Measurements from ENCODE around the gene SMAD1.

Gene SMAD1

DNA sequence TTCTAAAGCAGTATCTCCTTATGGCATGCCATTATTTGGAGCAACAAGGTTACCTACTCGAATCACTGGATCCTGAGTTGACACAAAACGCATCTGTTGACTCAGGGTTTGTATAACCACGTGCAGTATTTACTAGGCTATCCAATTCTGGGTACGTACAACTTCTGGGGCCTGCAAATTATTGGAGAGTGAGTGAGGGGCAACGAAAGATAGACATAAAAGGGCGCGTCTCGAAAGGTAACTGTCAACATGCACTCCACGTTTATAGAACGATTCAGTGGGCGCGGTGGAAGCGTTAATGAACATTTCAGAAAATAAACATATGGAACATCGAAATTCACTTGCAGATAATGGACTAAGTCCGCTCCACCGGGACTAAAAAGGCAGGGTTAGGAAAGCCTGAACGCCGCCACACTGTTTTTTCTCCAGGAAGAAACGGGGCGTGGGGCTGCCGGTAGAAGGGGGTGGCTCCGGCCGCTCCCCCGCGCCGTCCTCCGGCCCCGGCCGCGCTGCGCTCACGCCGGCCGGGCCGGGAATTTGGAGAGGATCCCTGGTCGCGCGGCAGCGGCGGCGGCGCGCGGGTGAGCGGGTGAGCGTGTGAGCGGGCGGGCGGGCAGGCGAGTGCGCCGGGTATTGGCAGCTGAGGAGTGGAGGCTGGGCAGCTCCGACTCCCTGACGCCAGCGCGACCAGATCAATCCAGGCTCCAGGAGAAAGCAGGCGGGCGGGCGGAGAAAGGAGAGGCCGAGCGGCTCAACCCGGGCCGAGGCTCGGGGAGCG, at the start of gene SMAD1:
TSS of gene SMAD1 (plus strand) at position 690 of the 778 bp plus-strand sequence. CDS start 32,761 bp downstream, outside the sequence.
- Histone ChIP-seq H3K27me3 (ENCODE audit: control insufficient read depth in 1 of 2, insufficient read depth in 2 of 2, low read length in 2 of 2) (no peaks in the 10 kb centered on the region), H3K27ac (ENCODE audit: low read depth, low read length) (peak within 1 kb of the TSS; percentile 90), H3K36me3 (ENCODE audit: insufficient read depth, low read length) (no peaks in the 10 kb centered on the region), H3K4me1 (ENCODE audit: insufficient read depth, low read length) (peaks cover 16% of the 10 kb centered on the region), H3K9me3 (ENCODE audit: low read length) (no peaks in the 10 kb centered on the region), H3K9ac (ENCODE audit: low read length) (peak within 1 kb of the TSS; percentile 83), H3K4me3 (ENCODE audit: low read depth in 1 of 2, low read length in 2 of 2) (peak within 1 kb of the TSS; percentile 87 to 95)

DNA sequence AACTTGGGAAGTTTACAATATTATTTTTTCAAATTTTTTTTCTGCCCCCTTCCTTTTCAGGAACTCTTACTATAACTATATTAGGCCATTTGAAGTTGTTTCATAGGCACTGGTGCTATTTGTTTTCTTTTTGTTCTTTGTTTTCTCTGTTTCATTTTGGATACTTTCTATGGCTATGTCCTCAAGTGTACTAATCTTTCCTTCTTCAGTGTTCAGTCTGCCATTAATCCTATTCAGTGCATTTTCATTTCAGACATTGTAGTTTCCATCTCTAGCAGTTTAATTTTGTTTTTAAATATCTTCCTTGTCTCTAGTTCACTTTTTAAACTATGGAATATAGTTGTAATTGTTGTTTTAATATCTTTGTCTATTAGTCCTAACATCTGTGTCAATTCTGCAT, 48.0 kb upstream of the SMAD1 start:
- Histone ChIP-seq H3K9ac (ENCODE audit: low read length) (no peak overlapping the region), H3K27ac (ENCODE audit: low read depth, low read length) (no peak overlapping the region), H3K4me3 (ENCODE audit: low read depth in 1 of 2, low read length in 2 of 2) (no peak overlapping the region), H3K36me3 (ENCODE audit: insufficient read depth, low read length) (no peaks in the 10 kb centered on the region), H3K9me3 (ENCODE audit: low read length) (no peaks in the 10 kb centered on the region), H3K27me3 (ENCODE audit: control insufficient read depth in 1 of 2, insufficient read depth in 2 of 2, low read length in 2 of 2) (no peaks in the 10 kb centered on the region), H3K4me1 (ENCODE audit: insufficient read depth, low read length) (peaks cover 7% of the 10 kb centered on the region)

DNA sequence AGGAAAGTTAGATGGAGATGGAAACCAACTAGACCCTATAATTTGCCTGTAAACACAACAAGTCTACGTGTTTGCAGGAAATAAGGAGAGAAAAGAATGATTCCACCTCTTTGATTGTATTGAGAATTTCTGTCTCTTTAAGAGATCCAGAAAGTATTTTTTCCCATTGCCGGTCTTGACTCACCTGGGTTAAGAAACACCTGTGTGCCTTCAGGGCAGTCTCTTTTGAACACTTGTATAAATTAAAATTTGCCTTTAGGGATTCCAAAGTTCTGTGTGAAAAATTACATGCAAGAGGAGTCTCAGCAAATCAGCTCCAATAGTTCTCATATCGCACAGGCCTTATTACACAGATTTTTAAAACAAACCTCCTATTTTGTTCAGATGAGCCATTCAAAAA, 46.0 kb upstream of the SMAD1 start:
- H3K27ac ChIP-seq (ENCODE audit: low read depth, low read length) = no peak overlapping the region
- no peaks in the 10 kb centered on the region for H3K27me3 ChIP-seq (ENCODE audit: control insufficient read depth in 1 of 2, insufficient read depth in 2 of 2, low read length in 2 of 2)
- H3K9ac ChIP-seq (ENCODE audit: low read length) = no peak overlapping the region
- no peaks in the 10 kb centered on the region for H3K9me3 ChIP-seq (ENCODE audit: low read length)
- no peaks in the 10 kb centered on the region for H3K36me3 ChIP-seq (ENCODE audit: insufficient read depth, low read length)
- no peak overlapping the region for H3K4me3 ChIP-seq (ENCODE audit: low read depth in 1 of 2, low read length in 2 of 2)
- peaks cover 7% of the 10 kb centered on the region for H3K4me1 ChIP-seq (ENCODE audit: insufficient read depth, low read length)

DNA sequence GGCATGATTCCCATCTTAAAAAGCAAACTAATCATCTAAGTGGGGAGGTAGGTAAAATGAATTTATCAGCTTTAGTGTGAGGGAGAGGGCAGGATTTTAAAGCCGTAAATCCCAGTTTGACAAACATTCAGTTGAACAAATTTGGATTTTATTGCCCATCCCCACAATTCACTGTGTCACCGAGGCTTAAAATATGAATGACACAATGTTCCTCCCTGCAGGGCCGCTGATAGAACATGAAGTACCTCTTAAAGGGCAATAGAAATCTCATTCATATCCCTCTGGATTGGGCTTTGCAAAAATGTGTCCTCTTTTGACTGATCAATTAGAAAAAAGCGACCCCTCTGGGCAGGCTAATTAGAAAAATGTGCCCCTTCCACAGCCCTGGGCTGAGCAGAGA, 45.5 kb upstream of the SMAD1 start:
- Histone ChIP-seq H3K4me1 (ENCODE audit: insufficient read depth, low read length) (peaks cover 7% of the 10 kb centered on the region), H3K9me3 (ENCODE audit: low read length) (no peaks in the 10 kb centered on the region), H3K4me3 (ENCODE audit: low read depth in 1 of 2, low read length in 2 of 2) (no peak overlapping the region), H3K27ac (ENCODE audit: low read depth, low read length) (no peak overlapping the region), H3K36me3 (ENCODE audit: insufficient read depth, low read length) (no peaks in the 10 kb centered on the region), H3K27me3 (ENCODE audit: control insufficient read depth in 1 of 2, insufficient read depth in 2 of 2, low read length in 2 of 2) (no peaks in the 10 kb centered on the region), H3K9ac (ENCODE audit: low read length) (no peak overlapping the region)

GRCh38 chr4:145436796-145437195, 44.9 kb upstream of the SMAD1 start:
- H3K27me3 ChIP-seq (ENCODE audit: control insufficient read depth in 1 of 2, insufficient read depth in 2 of 2, low read length in 2 of 2) = no peaks in the 10 kb centered on the region
- no peaks in the 10 kb centered on the region for H3K36me3 ChIP-seq (ENCODE audit: insufficient read depth, low read length)
- H3K9me3 ChIP-seq (ENCODE audit: low read length) = no peaks in the 10 kb centered on the region
- H3K4me1 ChIP-seq (ENCODE audit: insufficient read depth, low read length) = peaks cover 7% of the 10 kb centered on the region
- no peak overlapping the region for H3K4me3 ChIP-seq (ENCODE audit: low read depth in 1 of 2, low read length in 2 of 2)
- no peak overlapping the region for H3K27ac ChIP-seq (ENCODE audit: low read depth, low read length)
- no peak overlapping the region for H3K9ac ChIP-seq (ENCODE audit: low read length)

DNA sequence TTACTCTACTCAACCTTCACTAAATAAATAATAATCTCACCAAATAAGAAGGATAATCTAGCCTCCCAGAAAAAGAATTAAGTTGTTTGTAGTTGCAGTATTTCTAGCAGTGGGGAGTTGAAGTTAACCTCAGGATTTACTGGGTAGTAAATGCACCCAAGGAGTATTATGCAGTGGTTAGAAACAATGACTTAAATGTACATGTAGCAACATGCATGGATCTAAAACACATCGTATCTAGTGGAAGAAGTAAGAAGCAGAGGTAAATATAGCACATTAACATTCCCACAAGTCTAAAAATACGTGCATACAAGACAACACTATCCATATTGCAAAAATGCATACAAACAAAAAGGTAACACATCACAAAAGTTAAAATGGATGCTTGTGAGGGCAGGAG, 44.2 kb upstream of the SMAD1 start:
- H3K27ac ChIP-seq (ENCODE audit: low read depth, low read length) = no peak overlapping the region

GRCh38 chr4:145438298-145438697, 43.4 kb upstream of the SMAD1 start:
- Histone ChIP-seq H3K4me1 (ENCODE audit: insufficient read depth, low read length) (peaks cover 7% of the 10 kb centered on the region), H3K36me3 (ENCODE audit: insufficient read depth, low read length) (no peaks in the 10 kb centered on the region), H3K4me3 (ENCODE audit: low read depth in 1 of 2, low read length in 2 of 2) (no peak overlapping the region), H3K27ac (ENCODE audit: low read depth, low read length) (no peak overlapping the region), H3K9ac (ENCODE audit: low read length) (no peak overlapping the region), H3K9me3 (ENCODE audit: low read length) (no peaks in the 10 kb centered on the region), H3K27me3 (ENCODE audit: control insufficient read depth in 1 of 2, insufficient read depth in 2 of 2, low read length in 2 of 2) (no peaks in the 10 kb centered on the region)

More for the DNA sequence above, 44.2 kb upstream of the SMAD1 start:
- H3K4me3 ChIP-seq (ENCODE audit: low read depth in 1 of 2, low read length in 2 of 2) = no peak overlapping the region
- H3K9me3 ChIP-seq (ENCODE audit: low read length) = no peaks in the 10 kb centered on the region
- peaks cover 7% of the 10 kb centered on the region for H3K4me1 ChIP-seq (ENCODE audit: insufficient read depth, low read length)
- H3K9ac ChIP-seq (ENCODE audit: low read length) = no peak overlapping the region
- no peaks in the 10 kb centered on the region for H3K27me3 ChIP-seq (ENCODE audit: control insufficient read depth in 1 of 2, insufficient read depth in 2 of 2, low read length in 2 of 2)
- H3K36me3 ChIP-seq (ENCODE audit: insufficient read depth, low read length) = no peaks in the 10 kb centered on the region

GRCh38 chr4:145440292-145441007, 41.2 kb upstream of the SMAD1 start:
- no peak overlapping the region for H3K4me3 ChIP-seq (ENCODE audit: low read depth in 1 of 2, low read length in 2 of 2)
- no peak overlapping the region for H3K9ac ChIP-seq (ENCODE audit: low read length)
- H3K36me3 ChIP-seq (ENCODE audit: insufficient read depth, low read length) = no peaks in the 10 kb centered on the region
- no peak overlapping the region for H3K27ac ChIP-seq (ENCODE audit: low read depth, low read length)
- H3K27me3 ChIP-seq (ENCODE audit: control insufficient read depth in 1 of 2, insufficient read depth in 2 of 2, low read length in 2 of 2) = no peaks in the 10 kb centered on the region
- H3K9me3 ChIP-seq (ENCODE audit: low read length) = no peaks in the 10 kb centered on the region
- H3K4me1 ChIP-seq (ENCODE audit: insufficient read depth, low read length) = peaks cover 7% of the 10 kb centered on the region

DNA sequence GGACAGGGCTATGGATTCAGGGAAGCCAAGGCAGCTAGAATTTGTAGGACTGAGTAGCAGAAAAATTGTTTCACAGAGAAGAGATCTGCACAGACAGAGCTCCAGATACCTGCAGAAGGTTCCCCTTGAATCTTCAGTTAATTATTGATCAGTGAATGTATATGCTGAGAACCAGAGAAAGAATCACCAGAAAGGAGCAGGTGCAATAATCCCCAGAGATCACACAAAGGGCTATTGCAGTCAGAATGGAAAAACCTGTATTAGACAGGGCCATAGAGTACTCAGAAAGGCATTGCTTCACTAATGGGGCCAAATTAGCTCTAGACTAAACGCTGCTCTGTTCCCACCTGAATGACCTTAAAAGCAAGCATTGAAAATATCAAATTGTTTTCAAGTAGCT, 35.5 kb upstream of the SMAD1 start:
- Histone ChIP-seq H3K9ac (ENCODE audit: low read length) (no peak overlapping the region), H3K4me3 (ENCODE audit: low read depth in 1 of 2, low read length in 2 of 2) (no peak overlapping the region), H3K27ac (ENCODE audit: low read depth, low read length) (no peak overlapping the region), H3K9me3 (ENCODE audit: low read length) (no peaks in the 10 kb centered on the region), H3K27me3 (ENCODE audit: control insufficient read depth in 1 of 2, insufficient read depth in 2 of 2, low read length in 2 of 2) (no peaks in the 10 kb centered on the region), H3K36me3 (ENCODE audit: insufficient read depth, low read length) (no peaks in the 10 kb centered on the region), H3K4me1 (ENCODE audit: insufficient read depth, low read length) (no peaks in the 10 kb centered on the region)

GRCh38 chr4:145451895-145452294, 29.8 kb upstream of the SMAD1 start:
- no peaks in the 10 kb centered on the region for H3K27me3 ChIP-seq (ENCODE audit: control insufficient read depth in 1 of 2, insufficient read depth in 2 of 2, low read length in 2 of 2)
- no peak overlapping the region for H3K27ac ChIP-seq (ENCODE audit: low read depth, low read length)
- H3K36me3 ChIP-seq (ENCODE audit: insufficient read depth, low read length) = no peaks in the 10 kb centered on the region
- no peaks in the 10 kb centered on the region for H3K9me3 ChIP-seq (ENCODE audit: low read length)
- no peak overlapping the region for H3K4me3 ChIP-seq (ENCODE audit: low read depth in 1 of 2, low read length in 2 of 2)
- H3K9ac ChIP-seq (ENCODE audit: low read length) = no peak overlapping the region
- no peaks in the 10 kb centered on the region for H3K4me1 ChIP-seq (ENCODE audit: insufficient read depth, low read length)

DNA sequence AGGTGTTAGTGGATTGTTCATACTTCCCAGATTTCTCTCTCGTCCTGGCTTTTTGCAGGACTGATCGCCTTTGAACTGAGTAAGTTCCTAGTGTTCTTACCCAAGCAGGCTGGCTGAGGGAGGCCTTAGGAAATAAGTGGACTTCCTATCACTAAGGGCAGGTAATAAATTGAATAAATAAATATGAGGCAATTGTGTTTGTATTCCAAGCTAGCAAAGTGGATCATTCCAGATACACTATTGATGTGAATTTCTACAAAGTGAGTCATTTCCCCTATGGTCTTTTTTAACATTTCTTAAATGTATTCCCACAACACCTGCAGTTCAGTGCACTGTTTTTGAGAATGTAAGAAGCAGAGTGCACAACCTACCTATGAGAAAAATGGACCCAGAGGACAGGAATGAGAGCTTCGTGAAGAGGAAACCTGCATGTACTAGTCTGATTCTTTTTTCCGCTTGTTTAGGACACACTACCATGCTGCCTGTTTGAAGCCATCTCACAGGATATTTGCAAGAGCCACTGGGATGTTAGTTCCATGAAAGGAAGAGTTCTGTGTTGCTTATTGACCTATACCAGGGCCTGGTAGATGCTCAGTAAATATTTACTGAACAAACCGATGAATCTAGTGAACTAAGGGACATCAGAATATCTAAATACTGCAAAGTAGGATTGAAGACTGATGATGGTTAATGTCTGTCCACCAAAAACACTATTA, 29.0 kb upstream of the SMAD1 start:
- Histone ChIP-seq H3K9ac (ENCODE audit: low read length) (no peak overlapping the region), H3K36me3 (ENCODE audit: insufficient read depth, low read length) (no peaks in the 10 kb centered on the region), H3K9me3 (ENCODE audit: low read length) (no peaks in the 10 kb centered on the region), H3K27ac (ENCODE audit: low read depth, low read length) (no peak overlapping the region), H3K4me1 (ENCODE audit: insufficient read depth, low read length) (no peaks in the 10 kb centered on the region), H3K27me3 (ENCODE audit: control insufficient read depth in 1 of 2, insufficient read depth in 2 of 2, low read length in 2 of 2) (no peaks in the 10 kb centered on the region), H3K4me3 (ENCODE audit: low read depth in 1 of 2, low read length in 2 of 2) (no peak overlapping the region)

Measured in muscle layer of colon (tissue), 2 donors.